Adipocyte (in vitro differentiated cells): ENCODE measurements around the gene DGCR6L.
"Not testable (repeated sequence)": the region's sequence is repeated elsewhere in the genome, so short reads cannot be mapped to it uniquely, and the experiment has no call there.

Source experiments
- DNase-seq: peaks from one replicate; pipeline ENCODE4 v3.0.0-alpha.2; 2015; ENCODE audit warnings: low read depth
- H3K27me3 ChIP-seq: replicated peaks from 2 replicates; pipeline ENCODE4 v1.7.0; 2013; ENCODE audit warnings: mild to moderate bottlenecking, low read length, moderate library complexity; ENCODE audit not compliant: control insufficient read depth, insufficient read depth
- H3K36me3 ChIP-seq: 2 replicates; pipeline ENCODE4 v1.7.0; 2013; ENCODE audit warnings: low read length, mild to moderate bottlenecking, moderate library complexity; ENCODE audit not compliant: control insufficient read depth, insufficient read depth, severe bottlenecking
- H3K4me1 ChIP-seq: 2 replicates; pipeline ENCODE4 v1.7.0; 2013; ENCODE audit warnings: mild to moderate bottlenecking, low read length, moderate library complexity; ENCODE audit not compliant: control insufficient read depth, insufficient read depth
- H3K4me3 ChIP-seq: 2 replicates; pipeline ENCODE4 v1.7.0; 2013; ENCODE audit warnings: mild to moderate bottlenecking, low read length, moderate library complexity
- H3K9ac ChIP-seq: 2 replicates; pipeline ENCODE4 v1.7.0; 2013; ENCODE audit warnings: mild to moderate bottlenecking, low read length, moderate library complexity
- H3K9me3 ChIP-seq: 2 replicates; pipeline ENCODE4 v1.7.0; 2013; ENCODE audit warnings: mild to moderate bottlenecking, low read length, moderate library complexity; ENCODE audit not compliant: control insufficient read depth

Gene DGCR6L

DNA sequence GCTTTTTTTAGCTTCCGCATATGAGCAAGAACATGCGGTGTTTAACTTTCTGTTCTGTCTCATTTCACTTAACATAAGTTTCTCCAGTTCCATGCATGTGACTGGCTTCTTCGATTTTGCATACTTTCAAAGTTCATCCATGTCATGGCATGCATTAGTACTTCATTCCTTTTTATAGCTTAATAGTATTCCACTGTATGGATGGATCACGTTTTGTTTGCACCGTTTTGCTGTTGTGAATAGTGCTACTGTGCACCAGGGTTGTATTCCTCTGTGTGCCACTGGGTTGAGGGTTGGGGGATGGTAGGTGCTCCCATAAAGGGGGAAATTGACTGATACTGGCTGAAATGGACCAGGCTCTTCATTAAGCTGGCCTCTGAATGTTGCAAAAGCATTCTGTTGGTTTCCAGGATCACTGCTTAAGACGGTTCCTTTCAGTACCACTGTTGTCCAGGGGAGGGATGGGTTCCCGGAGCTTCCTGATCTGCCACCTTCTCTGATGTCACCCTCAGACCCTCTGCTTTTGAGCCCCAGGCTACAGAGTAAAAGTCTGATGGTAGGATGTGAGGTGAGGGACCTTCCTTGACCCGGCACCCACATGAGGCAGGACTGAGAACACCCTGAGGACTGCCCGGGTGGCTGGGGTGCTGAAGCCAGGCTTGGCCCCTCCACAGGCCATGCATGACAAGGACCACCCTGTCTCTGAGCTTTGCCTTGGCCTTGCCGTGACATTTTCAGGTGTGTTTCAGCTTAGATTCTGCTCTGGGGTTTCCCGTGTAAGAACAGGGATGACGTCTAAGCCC, 24.4 kb downstream of the DGCR6L start:
- no peaks in the 10 kb centered on the region for H3K36me3 ChIP-seq
- peaks cover 50% of the 10 kb centered on the region for H3K27me3 ChIP-seq
- H3K9ac ChIP-seq = no peak overlapping the region
- H3K9me3 ChIP-seq = no peaks in the 10 kb centered on the region
- no peak overlapping the region for H3K4me3 ChIP-seq
- H3K4me1 ChIP-seq = peaks cover 3% of the 10 kb centered on the region
- no peak for DNase-seq

DNA sequence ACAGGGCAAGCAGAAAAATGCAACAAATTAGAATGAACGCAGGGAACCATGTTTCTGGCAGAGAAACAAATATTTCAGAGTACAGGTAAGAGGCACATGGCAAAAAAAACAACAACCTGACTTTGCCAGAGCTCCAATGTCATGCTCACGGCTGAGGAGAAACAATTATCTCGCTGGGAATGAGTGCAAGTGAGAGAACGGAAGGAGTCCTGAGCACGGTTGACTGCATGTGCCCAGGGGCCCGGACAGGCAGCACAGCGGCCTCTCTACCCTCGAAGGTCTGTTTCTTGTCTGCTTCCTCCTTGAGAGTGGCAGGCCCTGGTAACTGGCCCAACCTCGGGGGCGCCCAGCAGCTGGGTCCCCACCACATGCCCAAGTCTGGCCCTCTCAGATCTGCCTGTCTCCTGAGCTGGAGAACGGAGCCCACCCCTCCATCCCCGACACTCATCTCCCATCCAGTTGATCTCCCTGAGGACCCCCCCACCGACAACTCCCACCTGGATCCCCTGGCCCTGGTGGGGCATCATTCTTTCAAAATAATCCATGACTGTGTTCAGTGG, 27.1 kb downstream of the DGCR6L start:
- no peaks in the 10 kb centered on the region for H3K4me1 ChIP-seq
- no peaks in the 10 kb centered on the region for H3K36me3 ChIP-seq
- H3K9me3 ChIP-seq = no peaks in the 10 kb centered on the region
- no peak overlapping the region for H3K4me3 ChIP-seq
- no peak overlapping the region for H3K9ac ChIP-seq
- H3K27me3 ChIP-seq = peaks cover 50% of the 10 kb centered on the region
- DNase-seq = no peak

DNA sequence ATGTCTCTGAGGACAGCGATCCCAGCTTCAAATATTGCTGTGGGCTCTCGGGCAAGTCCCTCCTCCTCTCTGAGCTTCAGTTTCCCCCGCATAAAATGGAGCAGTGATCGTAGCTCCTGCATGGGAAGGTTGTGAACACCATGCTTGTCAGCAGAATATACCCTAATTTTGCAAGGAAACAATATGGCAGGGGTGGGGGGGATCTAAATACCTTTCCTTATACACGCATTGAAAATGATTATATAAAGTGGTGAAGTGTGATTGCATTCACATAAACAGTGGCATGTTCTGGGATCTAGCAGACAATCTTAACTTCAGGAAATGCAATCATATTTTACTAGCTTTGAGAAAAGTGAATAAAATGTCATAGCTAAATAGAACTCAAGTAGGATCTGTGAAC, 27.8 kb downstream of the DGCR6L start:
- H3K36me3 ChIP-seq = no peaks in the 10 kb centered on the region
- DNase-seq = no peak
- no peaks in the 10 kb centered on the region for H3K9me3 ChIP-seq
- no peak overlapping the region for H3K4me3 ChIP-seq
- peaks cover 44% of the 10 kb centered on the region for H3K27me3 ChIP-seq
- no peak overlapping the region for H3K9ac ChIP-seq
- H3K4me1 ChIP-seq = no peaks in the 10 kb centered on the region

DNA sequence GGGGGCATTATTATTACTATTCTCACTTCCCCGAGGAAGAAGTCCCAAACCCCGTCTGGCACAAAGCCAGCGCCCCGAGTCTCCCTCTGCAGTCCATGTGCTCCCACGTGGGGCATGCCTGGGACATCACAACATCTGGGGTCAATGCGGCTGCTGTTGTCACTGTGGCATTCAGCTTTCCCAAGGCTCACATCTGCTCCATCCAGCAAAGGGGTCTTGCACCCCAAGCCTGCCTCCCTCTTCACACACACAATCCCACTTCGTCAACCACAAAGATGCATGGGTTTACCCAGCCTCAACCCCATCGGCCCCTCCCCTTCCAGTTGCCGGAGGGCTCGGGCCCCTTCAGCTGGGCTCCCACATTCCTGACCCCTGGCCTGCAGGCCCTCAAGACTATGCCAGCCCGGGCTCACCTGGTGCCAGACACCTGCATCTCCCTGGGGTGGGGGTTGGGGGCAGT, 28.2 kb downstream of the DGCR6L start:
- Histone ChIP-seq H3K9ac (no peak overlapping the region), H3K4me1 (no peaks in the 10 kb centered on the region), H3K27me3 (peaks cover 39% of the 10 kb centered on the region), H3K36me3 (no peaks in the 10 kb centered on the region), H3K4me3 (no peak overlapping the region), H3K9me3 (no peaks in the 10 kb centered on the region)
- no peak for DNase-seq

DNA sequence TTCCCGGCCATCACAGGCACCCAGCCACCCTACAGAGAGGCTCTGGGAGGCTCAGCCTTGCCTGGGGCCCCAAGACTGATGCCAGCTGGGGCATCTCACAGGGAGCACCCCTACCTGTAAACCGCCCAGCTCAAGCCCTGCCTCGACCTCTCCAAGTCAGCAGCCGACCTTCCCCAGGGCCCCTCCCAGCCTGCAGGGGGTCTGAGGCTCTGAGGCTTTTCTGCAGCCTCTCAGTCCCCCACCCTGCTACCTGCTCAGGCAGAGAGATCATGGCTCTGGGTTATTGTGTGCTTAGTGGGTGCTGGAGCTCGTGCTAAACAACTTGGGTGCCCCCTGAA, 28.6 kb downstream of the DGCR6L start:
- no peak overlapping the region for H3K9ac ChIP-seq
- H3K36me3 ChIP-seq = no peaks in the 10 kb centered on the region
- peaks cover 37% of the 10 kb centered on the region for H3K27me3 ChIP-seq
- H3K4me3 ChIP-seq = no peak overlapping the region
- DNase-seq = no peak
- H3K9me3 ChIP-seq = no peaks in the 10 kb centered on the region
- H3K4me1 ChIP-seq = no peaks in the 10 kb centered on the region

DNA sequence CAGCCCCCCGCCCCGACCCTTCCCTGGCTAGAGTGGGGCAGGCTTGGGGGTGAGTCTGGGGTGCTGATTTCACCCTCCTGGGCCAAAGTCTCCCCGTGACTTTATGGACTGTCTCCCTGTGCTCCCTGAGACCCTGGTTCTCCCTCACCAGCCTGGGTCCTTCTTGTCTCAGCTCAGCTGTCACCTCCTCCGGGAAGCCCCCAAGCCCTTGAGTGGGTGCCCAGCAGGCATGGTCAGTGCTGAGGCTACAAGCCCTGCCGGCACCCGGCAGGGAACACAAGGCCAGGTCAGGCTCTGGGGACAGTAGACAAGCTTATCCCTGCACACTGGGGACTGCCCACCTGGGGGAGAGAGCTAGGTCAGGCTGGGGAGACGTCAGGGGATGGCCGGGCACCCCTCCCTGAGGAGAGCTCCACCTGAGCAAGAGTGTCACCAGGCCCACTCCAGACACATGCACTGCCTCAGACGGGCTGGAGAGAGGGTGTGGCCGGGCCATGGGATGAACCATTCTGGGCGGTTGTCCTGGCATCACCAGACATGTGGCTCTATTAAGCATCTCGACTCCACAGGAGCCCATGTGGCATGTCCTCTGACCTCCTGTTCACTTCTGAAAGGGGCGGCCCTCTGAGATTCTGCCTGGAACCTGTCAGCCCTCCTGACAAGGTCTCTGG, 29.1 kb downstream of the DGCR6L start:
- Histone ChIP-seq H3K4me3 (no peak overlapping the region), H3K9ac (no peak overlapping the region), H3K9me3 (no peaks in the 10 kb centered on the region), H3K4me1 (no peaks in the 10 kb centered on the region), H3K36me3 (no peaks in the 10 kb centered on the region), H3K27me3 (peaks cover 35% of the 10 kb centered on the region)
- no peak for DNase-seq

DNA sequence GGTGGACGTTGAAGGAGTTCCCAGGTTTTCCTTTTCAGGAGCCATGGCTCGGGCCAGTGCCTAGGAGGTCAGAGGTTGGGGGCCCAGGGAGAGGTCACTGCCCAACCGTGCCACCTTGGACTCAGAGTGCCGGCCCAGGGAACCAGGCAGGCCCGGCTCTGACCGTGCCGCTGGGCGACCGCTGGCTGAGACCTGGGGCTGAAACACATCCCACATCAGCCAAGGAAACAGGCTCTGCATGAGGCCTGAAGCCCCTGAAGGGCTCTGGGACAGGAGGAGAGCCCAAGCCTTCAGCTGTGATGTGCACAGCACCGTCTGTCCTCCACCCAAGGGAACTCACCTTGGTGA, 29.8 kb downstream of the DGCR6L start:
- DNase-seq = no peak
- no peaks in the 10 kb centered on the region for H3K9me3 ChIP-seq
- H3K4me3 ChIP-seq = no peak overlapping the region
- H3K4me1 ChIP-seq = no peaks in the 10 kb centered on the region
- no peak overlapping the region for H3K9ac ChIP-seq
- peaks cover 33% of the 10 kb centered on the region for H3K27me3 ChIP-seq
- H3K36me3 ChIP-seq = no peaks in the 10 kb centered on the region

DNA sequence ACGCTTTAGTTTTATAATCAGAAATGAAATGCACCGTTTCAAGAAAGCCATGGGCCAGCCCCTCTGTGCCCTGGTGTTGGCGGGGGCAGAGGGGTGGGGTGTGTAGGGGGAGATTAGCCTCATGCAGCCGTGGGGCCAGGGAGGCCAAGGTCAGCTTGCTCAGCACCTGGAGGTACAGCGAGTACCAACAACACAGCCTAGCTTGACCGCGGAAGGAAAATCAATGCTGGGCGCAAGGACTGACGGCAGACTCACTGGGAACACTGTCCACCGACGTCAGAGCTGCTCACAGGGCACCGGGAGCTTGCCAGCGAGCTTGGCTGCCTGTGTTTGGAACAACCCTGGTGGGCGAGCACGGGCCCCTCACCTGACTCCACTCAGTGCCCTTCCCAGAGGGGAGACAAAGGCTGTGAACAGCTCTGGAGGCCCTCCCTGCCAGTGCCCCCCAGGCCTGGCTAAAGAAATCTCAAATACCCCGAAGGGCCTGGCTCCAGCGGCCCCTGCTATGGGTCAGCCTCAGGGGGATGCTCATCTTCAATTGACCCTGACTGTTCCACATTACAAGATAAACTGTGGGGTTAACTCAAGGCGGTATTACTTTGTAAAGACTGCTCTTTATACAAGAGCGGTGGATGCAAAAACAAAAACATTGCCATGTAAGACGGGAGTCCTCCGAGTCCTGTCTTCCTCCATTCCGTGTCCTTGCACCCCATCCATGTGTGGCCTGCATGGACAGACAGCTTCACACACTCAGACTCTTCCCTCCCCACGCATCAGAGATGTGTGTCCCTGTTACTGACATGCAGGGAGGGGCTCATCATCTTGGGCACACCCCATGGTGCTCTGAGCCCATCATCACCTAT, 30.4 kb downstream of the DGCR6L start:
- H3K27me3 ChIP-seq = peaks cover 33% of the 10 kb centered on the region
- not testable (repeated sequence) for H3K4me3 ChIP-seq, DNase-seq, H3K9me3 ChIP-seq, H3K9ac ChIP-seq, H3K4me1 ChIP-seq, H3K36me3 ChIP-seq

DNA sequence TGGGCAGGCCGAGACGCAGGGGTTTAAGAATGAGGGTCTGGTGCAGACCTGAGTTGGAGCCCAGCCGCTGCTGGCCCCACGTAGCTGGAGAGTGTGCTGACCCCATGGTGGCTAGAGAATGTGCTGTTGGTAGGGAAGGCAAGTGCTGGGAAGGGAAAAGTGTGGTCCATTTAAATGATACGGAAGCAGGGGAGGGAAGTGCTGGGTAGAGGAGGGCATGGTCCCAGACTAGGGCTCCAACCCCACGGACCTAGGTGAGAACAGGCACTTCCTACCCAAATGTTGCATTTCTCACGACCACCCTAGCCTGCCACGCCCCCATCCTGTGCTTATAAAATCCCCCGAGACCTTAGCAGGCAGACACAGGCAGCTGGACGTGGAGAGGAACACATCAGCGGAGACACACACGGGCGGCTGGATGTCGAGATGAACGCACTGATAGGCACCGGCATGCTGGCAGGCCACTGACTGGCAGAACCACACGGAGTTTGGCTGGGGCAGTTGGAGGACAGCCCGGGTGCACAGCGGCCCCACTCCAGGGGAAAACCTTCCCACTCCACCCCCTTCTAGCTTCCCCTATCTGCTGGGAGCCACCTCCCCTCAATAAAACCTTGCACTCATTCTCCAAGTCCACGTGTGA, 33.0 kb downstream of the DGCR6L start:
- not testable (repeated sequence) for H3K36me3 ChIP-seq, H3K4me3 ChIP-seq, H3K4me1 ChIP-seq, H3K9ac ChIP-seq, H3K9me3 ChIP-seq, DNase-seq
- peaks cover 36% of the 10 kb centered on the region for H3K27me3 ChIP-seq

DNA sequence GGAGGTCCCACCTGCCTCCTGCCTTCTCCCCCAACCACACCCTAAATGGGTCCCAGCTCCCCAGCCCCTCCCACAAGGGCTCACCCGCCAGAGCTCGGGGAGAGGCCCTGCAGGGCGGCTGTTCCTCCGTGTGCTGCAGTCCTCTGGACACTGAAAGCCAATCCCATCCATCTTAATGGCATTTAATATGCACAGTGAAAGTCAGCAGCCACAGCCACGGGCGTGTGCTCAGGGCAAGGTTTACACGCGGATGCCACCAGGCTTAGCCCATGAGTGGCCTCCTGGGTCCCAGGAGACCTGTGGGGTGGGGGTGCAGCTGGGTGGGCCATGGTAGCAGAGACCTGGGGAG, 33.6 kb downstream of the DGCR6L start:
- H3K36me3 ChIP-seq, H3K9me3 ChIP-seq, H3K4me3 ChIP-seq, DNase-seq, H3K4me1 ChIP-seq, H3K9ac ChIP-seq: not testable (repeated sequence)
- H3K27me3 ChIP-seq = peaks cover 30% of the 10 kb centered on the region
